ENCODE results near the gene AUTS2.

The AUTS2 gene

GRCh38 chr7:70595755-70596597 lies 997.7 kb downstream of the AUTS2 start:
- H3K4me3 ChIP-seq (ENCODE audit: low read depth, low read length): peak overlapping the region; percentile 17
- no peak for TF ChIP-seq CTCF (IDR thresholded peaks at IDR 0.05; ENCODE audit: borderline replicate concordance, insufficient read depth, low read depth, low read length)

- TF ChIP-seq CTCF (IDR thresholded peaks at IDR 0.05; ENCODE audit: borderline replicate concordance, insufficient read depth, low read depth, low read length): no peak
- H3K4me3 ChIP-seq (ENCODE audit: low read depth, low read length): no peak overlapping the region
Observed at GRCh38 chr7:70596598-70596913, 998.3 kb downstream of the AUTS2 start.

GRCh38 chr7:70597066-70597465 lies 998.8 kb downstream of the AUTS2 start:
- no peak overlapping the region for H3K4me3 ChIP-seq (ENCODE audit: low read depth, low read length)
- TF ChIP-seq CTCF (IDR thresholded peaks at IDR 0.05; ENCODE audit: borderline replicate concordance, insufficient read depth, low read depth, low read length): no peak

GRCh38 chr7:70598976-70599375 lies 1000.7 kb downstream of the AUTS2 start:
- H3K4me3 ChIP-seq (ENCODE audit: low read depth, low read length): no peak overlapping the region
- no peak for TF ChIP-seq CTCF (IDR thresholded peaks at IDR 0.05; ENCODE audit: borderline replicate concordance, insufficient read depth, low read depth, low read length)

DNA sequence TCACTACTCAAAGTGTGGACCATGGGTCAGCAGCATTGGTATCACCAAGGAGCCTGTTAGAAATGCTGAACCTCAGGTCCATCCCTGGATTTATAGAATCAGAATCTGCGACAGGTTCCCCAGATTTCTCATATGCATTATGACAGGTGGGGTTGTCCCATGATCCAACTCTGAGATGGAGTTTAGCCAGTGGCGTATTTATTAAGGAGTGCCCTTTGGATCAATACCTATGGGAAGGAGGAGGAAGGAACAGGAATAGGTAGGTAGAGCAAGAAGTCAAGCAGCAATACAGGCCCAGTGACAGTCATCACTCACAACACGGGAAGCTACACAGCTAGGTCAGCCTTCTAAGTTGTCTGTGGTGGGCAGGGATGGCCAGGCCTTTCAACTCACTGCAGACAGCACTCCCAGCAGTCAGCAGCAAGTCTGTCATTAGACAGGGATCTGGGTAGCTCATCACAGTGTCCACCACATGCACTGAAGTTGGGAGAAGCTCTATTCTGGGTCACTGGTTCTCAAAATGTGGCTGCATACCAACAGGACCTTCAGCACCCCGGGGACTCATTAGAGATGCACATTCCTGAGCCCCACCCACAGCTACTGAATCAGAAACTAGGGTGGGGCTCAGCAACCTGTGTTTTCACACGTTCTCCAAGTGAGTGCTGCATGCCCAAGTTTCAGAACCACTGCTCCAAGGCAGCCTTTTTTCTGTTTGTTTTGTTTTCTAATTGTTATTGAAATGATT lies 1001.3 kb downstream of the AUTS2 start:
- no peak overlapping the region for H3K4me3 ChIP-seq (ENCODE audit: low read depth, low read length)
- TF ChIP-seq CTCF (IDR thresholded peaks at IDR 0.05; ENCODE audit: borderline replicate concordance, insufficient read depth, low read depth, low read length): no peak

DNA sequence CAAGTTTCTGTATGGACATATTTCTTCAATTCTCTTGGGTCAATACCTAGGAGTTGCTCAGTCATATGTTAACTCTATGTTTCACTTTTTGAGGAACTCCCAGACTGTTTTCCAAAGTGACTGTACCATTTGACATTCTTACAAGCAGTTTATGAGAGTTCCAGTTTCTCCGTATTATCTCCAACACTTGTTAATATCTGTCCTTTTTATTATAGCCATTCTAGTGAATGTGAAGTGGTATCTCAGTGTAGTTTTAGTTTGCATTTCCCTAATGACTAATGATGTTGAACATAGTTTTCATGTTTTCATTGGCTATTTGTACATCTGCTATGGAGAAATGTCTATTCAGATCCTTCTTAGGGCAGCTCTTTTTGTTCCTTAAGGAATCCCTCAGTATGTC lies 1002.7 kb downstream of the AUTS2 start:
- H3K4me3 ChIP-seq (ENCODE audit: low read depth, low read length): no peak overlapping the region
- no peak for TF ChIP-seq CTCF (IDR thresholded peaks at IDR 0.05; ENCODE audit: borderline replicate concordance, insufficient read depth, low read depth, low read length)

DNA sequence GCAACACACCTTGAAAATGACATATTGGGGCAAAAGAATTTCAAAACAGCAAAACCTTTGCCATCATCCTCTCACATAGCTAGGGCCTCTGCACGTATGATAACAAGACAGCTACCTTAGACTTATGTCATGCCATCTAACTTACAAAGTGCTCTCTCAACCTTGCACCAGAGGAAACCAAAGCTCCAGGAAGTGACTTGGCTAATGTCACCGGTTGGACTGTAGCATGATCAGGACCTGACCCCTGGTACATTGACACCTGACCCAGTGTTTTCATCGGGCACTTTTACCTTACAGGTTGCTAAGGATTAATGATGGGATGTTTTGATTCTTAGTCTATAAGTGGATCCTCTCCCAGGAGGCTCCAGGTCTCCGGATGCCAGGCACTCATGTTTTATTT lies 1003.8 kb downstream of the AUTS2 start:
- no peak for TF ChIP-seq CTCF (IDR thresholded peaks at IDR 0.05; ENCODE audit: borderline replicate concordance, insufficient read depth, low read depth, low read length)
- no peak overlapping the region for H3K4me3 ChIP-seq (ENCODE audit: low read depth, low read length)

All from GM12875 (cell line).